Activated T-cell treated with anti-CD3 and anti-CD28 coated beads for 48 hours (primary cell): Measurements from ENCODE around the gene TCN1.
"Not testable (repeated sequence)": the region's sequence is repeated elsewhere in the genome, so short reads cannot be mapped to it uniquely, and the experiment has no call there.

Experiments
- DNase-seq: peaks from one replicate; pipeline ENCODE4 v3.0.0-alpha.2; 2020; ENCODE audit warnings: low read depth

TCN1 gene

GRCh38 chr11:59857439-59858434 lies 8.6 kb downstream of the TCN1 start:
- DNase-seq: no peak

- DNase-seq: no peak
Observed at GRCh38 chr11:59854871-59855270, 11.4 kb downstream of the TCN1 start.

- not testable (repeated sequence) for DNase-seq
Observed at GRCh38 chr11:59851416-59851815, 14.9 kb downstream of the TCN1 start.

GRCh38 chr11:59849551-59849950 lies 16.7 kb downstream of the TCN1 start:
- not testable (repeated sequence) for DNase-seq

GRCh38 chr11:59849129-59849528 lies 17.2 kb downstream of the TCN1 start:
- no peak for DNase-seq

GRCh38 chr11:59848439-59848838 lies 17.8 kb downstream of the TCN1 start:
- not testable (repeated sequence) for DNase-seq

GRCh38 chr11:59847626-59848025 lies 18.7 kb downstream of the TCN1 start:
- no peak for DNase-seq

- no peak for DNase-seq
Observed at GRCh38 chr11:59846556-59846955, 19.7 kb downstream of the TCN1 start.

- DNase-seq: no peak
Observed at GRCh38 chr11:59845399-59845798, 20.9 kb downstream of the TCN1 start, which contains the start of gene CBLIF. TSS of gene CBLIF (minus strand) at chr11:59845499. CDS start at chr11:59845453, 46 bp downstream.

GRCh38 chr11:59842316-59842715 lies 24.0 kb downstream of the TCN1 start:
- no peak for DNase-seq

- DNase-seq: no peak
Observed at GRCh38 chr11:59841514-59841913, 24.8 kb downstream of the TCN1 start.

- no peak for DNase-seq
Observed at GRCh38 chr11:59839615-59840014, 26.7 kb downstream of the TCN1 start.

- DNase-seq: no peak
Observed at GRCh38 chr11:59833602-59834001, 32.7 kb downstream of the TCN1 start.

- DNase-seq: no peak
Observed at GRCh38 chr11:59829358-59829757, 36.9 kb downstream of the TCN1 start.

- peak; percentile 10 for DNase-seq
Observed at GRCh38 chr11:59822989-59823566, 43.2 kb downstream of the TCN1 start.

- DNase-seq: no peak
Observed at GRCh38 chr11:59818572-59818971, 47.7 kb downstream of the TCN1 start.

GRCh38 chr11:59816434-59816833 lies 49.9 kb downstream of the TCN1 start:
- DNase-seq: not testable (repeated sequence)

GRCh38 chr11:59815754-59816153 lies 50.5 kb downstream of the TCN1 start:
- no peak for DNase-seq

- DNase-seq: no peak
Observed at GRCh38 chr11:59814021-59814420, 52.3 kb downstream of the TCN1 start.

GRCh38 chr11:59813364-59813763 lies 52.9 kb downstream of the TCN1 start:
- DNase-seq: no peak

- DNase-seq: no peak
Observed at GRCh38 chr11:59812220-59812619, 54.1 kb downstream of the TCN1 start.

- DNase-seq: no peak
Observed at GRCh38 chr11:59810911-59811259, 55.4 kb downstream of the TCN1 start.

GRCh38 chr11:59810189-59810910 lies 55.9 kb downstream of the TCN1 start, which contains the start of gene MRPL16:
TSS of gene MRPL16 (minus strand) at chr11:59810778. CDS start at chr11:59810658, 120 bp downstream.
- DNase-seq: peak; percentile 87
